Right atrium auricular region (tissue), 2 donors: ENCODE results near the gene HSPG2. TPM values are rescaled to one million over a fixed set of nuclear protein-coding genes. Genes with fewer than 3 reads are reported as not detected.
A peak's percentile ranks its signal among the peaks of the same experiment; 100 is the strongest.

Source experiments
- DNase-seq: peaks from one replicate; pipeline ENCODE4 v3.0.0-alpha.2; 2019; ENCODE audit warnings: low spot score
- H3K27ac ChIP-seq, 2 donors: fragments of 200-600 bp; sonication (generic); 1 replicate in 1 of 2; 2 replicates in 1 of 2; pipeline ENCODE4 v1.5.1; 2016 to 2019
- H3K27me3 ChIP-seq, 2 donors: fragments of 200-600 bp; sonication (generic); one replicate each; pipeline versions ENCODE4 v1.5.1 to v1.6.0; 2017 to 2019
- H3K36me3 ChIP-seq: fragments of 200-600 bp; sonication (generic); one replicate; pipeline ENCODE4 v1.5.1; 2016
- H3K4me1 ChIP-seq, 2 donors: fragments of 200-600 bp; sonication (generic); one replicate each; pipeline versions ENCODE4 v1.5.1 to v1.6.0; 2017 to 2019
- H3K4me3 ChIP-seq, 2 donors: fragments of 200-600 bp; sonication (generic); 1 replicate in 1 of 2; 2 replicates in 1 of 2; pipeline ENCODE4 v1.5.1; 2017 to 2019; ENCODE audit warnings: mild to moderate bottlenecking in 1 of 2, moderate library complexity in 1 of 2
- H3K9me3 ChIP-seq, 2 donors: fragments of 200-600 bp; sonication (generic); one replicate each; pipeline ENCODE4 v1.5.1; 2019
- CTCF ChIP-seq, 2 donors: fragments of 200-600 bp; sonication (generic); IDR thresholded peaks; one replicate each; pipeline ENCODE4 v1.5.1; 2019; ENCODE audit warnings: antibody characterized with exemption in 2 of 2
- total RNA-seq, 2 donors: library from RNA; depleted of rRNA; stranded (reverse); fragments of >200 nt; gene quantifications; one replicate each; pipeline ENCODE4 v1.1.0, GENCODE V29; 2016

The HSPG2 gene
- total RNA-seq, 2 donors from 2014 or later: 424 to 557 TPM

GRCh38 chr1:21816602-21817302 lies 120.4 kb downstream of the HSPG2 start:
- H3K4me1 ChIP-seq: peaks cover 0 to 12% of the 10 kb centered on the region in 2 donors
- no peak overlapping the region for H3K27ac ChIP-seq
- no peaks in the 10 kb centered on the region for H3K27me3 ChIP-seq
- H3K9me3 ChIP-seq: no peaks in the 10 kb centered on the region
- TF ChIP-seq CTCF (IDR thresholded peaks at IDR 0.05): no peak
- DNase-seq: no peak
- peaks cover 13% of the 10 kb centered on the region for H3K36me3 ChIP-seq
- H3K4me3 ChIP-seq: no peak overlapping the region

- no peaks in the 10 kb centered on the region for H3K27me3 ChIP-seq
- TF ChIP-seq CTCF (IDR thresholded peaks at IDR 0.05): no peak
- H3K4me3 ChIP-seq: no peak overlapping the region
- H3K9me3 ChIP-seq: no peaks in the 10 kb centered on the region
- H3K27ac ChIP-seq: no peak overlapping the region
- peaks cover 0 to 12% of the 10 kb centered on the region in 2 donors for H3K4me1 ChIP-seq
- peaks cover 4% of the 10 kb centered on the region for H3K36me3 ChIP-seq
- DNase-seq: no peak
Measured at GRCh38 chr1:21815724-21816321, 121.3 kb downstream of the HSPG2 start.

- H3K9me3 ChIP-seq: no peaks in the 10 kb centered on the region
- H3K27me3 ChIP-seq: no peaks in the 10 kb centered on the region
- no peak for TF ChIP-seq CTCF (IDR thresholded peaks at IDR 0.05)
- no peaks in the 10 kb centered on the region for H3K36me3 ChIP-seq
- H3K4me1 ChIP-seq: peaks cover 0 to 12% of the 10 kb centered on the region in 2 donors
- H3K4me3 ChIP-seq: no peak overlapping the region
- no peak for DNase-seq
- no peak overlapping the region for H3K27ac ChIP-seq
Measured at GRCh38 chr1:21814981-21815582, 122.0 kb downstream of the HSPG2 start.

GRCh38 chr1:21814241-21814918 lies 122.7 kb downstream of the HSPG2 start:
- Histone ChIP-seq H3K9me3 (no peaks in the 10 kb centered on the region), H3K36me3 (no peaks in the 10 kb centered on the region), H3K27ac (no peak overlapping the region), H3K27me3 (no peaks in the 10 kb centered on the region), H3K4me3 (peak overlapping the region; percentile 20 to 46), H3K4me1 (peaks cover 0 to 12% of the 10 kb centered on the region in 2 donors)
- peak; percentile 49 to 74 for TF ChIP-seq CTCF (IDR thresholded peaks at IDR 0.05)
- no peak for DNase-seq

GRCh38 chr1:21813542-21813941 lies 123.6 kb downstream of the HSPG2 start:
- Histone ChIP-seq H3K27ac (no peak overlapping the region), H3K27me3 (no peaks in the 10 kb centered on the region), H3K36me3 (no peaks in the 10 kb centered on the region), H3K4me3 (no peak overlapping the region), H3K9me3 (no peaks in the 10 kb centered on the region), H3K4me1 (peaks cover 0 to 11% of the 10 kb centered on the region in 2 donors)
- DNase-seq: no peak
- no peak for TF ChIP-seq CTCF (IDR thresholded peaks at IDR 0.05)
